ENCODE data around the gene IFI27L1. TPM values are rescaled to one million over a fixed set of nuclear protein-coding genes. Genes with fewer than 3 reads are reported as not detected.

IFI27L1 gene
- polyA plus RNA-seq, 4 donors: 29.2 to 44.5 (median 30.2) TPM

GRCh38 chr14:94052199-94052598 is 28.9 kb upstream of the IFI27L1 start:
- no peak overlapping the region for H3K27ac ChIP-seq (ENCODE audit: low read depth in 1 of 3, low read length in 2 of 3)
- WGBS, 3 donors: 85 to 96% (median 87%) methylated on average over 1 of the region's 1 CpG
- no peaks in the 10 kb centered on the region for H3K4me1 ChIP-seq (ENCODE audit: control insufficient read depth in 3 of 3, insufficient read depth in 2 of 3, low read depth in 1 of 3, low read length in 2 of 3)
- no peak overlapping the region for H3K4me3 ChIP-seq (ENCODE audit: low read depth in 1 of 3, low read length in 3 of 3)
- no peaks in the 10 kb centered on the region for H3K9me3 ChIP-seq (ENCODE audit: control insufficient read depth in 2 of 2, insufficient read depth in 1 of 2, low read depth in 1 of 2, low read length in 1 of 2)
- DNase-seq (no peak), FAIRE-seq (no peak)
- H3K27me3 ChIP-seq (ENCODE audit: control insufficient read depth in 3 of 3, insufficient read depth in 3 of 3, low read length in 3 of 3): no peaks in the 10 kb centered on the region
- H3K36me3 ChIP-seq (ENCODE audit: control insufficient read depth in 3 of 3, insufficient read depth in 2 of 3, low read depth in 1 of 3, low read length in 3 of 3): peaks cover 23 to 73% (median 25%) of the 10 kb centered on the region in 3 donors

- Histone ChIP-seq H3K27ac (ENCODE audit: low read depth in 1 of 3, low read length in 2 of 3) (no peak overlapping the region), H3K4me3 (ENCODE audit: low read depth in 1 of 3, low read length in 3 of 3) (no peak overlapping the region), H3K9me3 (ENCODE audit: control insufficient read depth in 2 of 2, insufficient read depth in 1 of 2, low read depth in 1 of 2, low read length in 1 of 2) (no peaks in the 10 kb centered on the region), H3K4me1 (ENCODE audit: control insufficient read depth in 3 of 3, insufficient read depth in 2 of 3, low read depth in 1 of 3, low read length in 2 of 3) (no peaks in the 10 kb centered on the region), H3K27me3 (ENCODE audit: control insufficient read depth in 3 of 3, insufficient read depth in 3 of 3, low read length in 3 of 3) (no peaks in the 10 kb centered on the region), H3K36me3 (ENCODE audit: control insufficient read depth in 3 of 3, insufficient read depth in 2 of 3, low read depth in 1 of 3, low read length in 3 of 3) (peaks cover 23 to 72% (median 30%) of the 10 kb centered on the region in 3 donors)
- DNase-seq: no peak
- FAIRE-seq: no peak
- WGBS, 3 donors: 90 to 95% (median 95%) methylated on average over 4 of the region's 4 CpGs
Observed at GRCh38 chr14:94052662-94053061, 28.4 kb upstream of the IFI27L1 start.

- DNase-seq: no peak
- FAIRE-seq: no peak
- Histone ChIP-seq H3K36me3 (ENCODE audit: control insufficient read depth in 3 of 3, insufficient read depth in 2 of 3, low read depth in 1 of 3, low read length in 3 of 3) (peaks cover 15 to 66% (median 38%) of the 10 kb centered on the region in 3 donors), H3K27ac (ENCODE audit: low read depth in 1 of 3, low read length in 2 of 3) (no peak overlapping the region), H3K9me3 (ENCODE audit: control insufficient read depth in 2 of 2, insufficient read depth in 1 of 2, low read depth in 1 of 2, low read length in 1 of 2) (no peaks in the 10 kb centered on the region), H3K4me3 (ENCODE audit: low read depth in 1 of 3, low read length in 3 of 3) (no peak overlapping the region), H3K27me3 (ENCODE audit: control insufficient read depth in 3 of 3, insufficient read depth in 3 of 3, low read length in 3 of 3) (no peaks in the 10 kb centered on the region), H3K4me1 (ENCODE audit: control insufficient read depth in 3 of 3, insufficient read depth in 2 of 3, low read depth in 1 of 3, low read length in 2 of 3) (peaks cover 0 to 6% (median 4%) of the 10 kb centered on the region in 3 donors)
- WGBS, 3 donors: 95 to 100% (median 96%) methylated on average over 1 of the region's 1 CpG
Observed at GRCh38 chr14:94054401-94054800, 26.7 kb upstream of the IFI27L1 start.

GRCh38 chr14:94054936-94055335 is 26.2 kb upstream of the IFI27L1 start:
- Histone ChIP-seq H3K27me3 (ENCODE audit: control insufficient read depth in 3 of 3, insufficient read depth in 3 of 3, low read length in 3 of 3) (no peaks in the 10 kb centered on the region), H3K4me3 (ENCODE audit: low read depth in 1 of 3, low read length in 3 of 3) (no peak overlapping the region), H3K9me3 (ENCODE audit: control insufficient read depth in 2 of 2, insufficient read depth in 1 of 2, low read depth in 1 of 2, low read length in 1 of 2) (no peaks in the 10 kb centered on the region), H3K36me3 (ENCODE audit: control insufficient read depth in 3 of 3, insufficient read depth in 2 of 3, low read depth in 1 of 3, low read length in 3 of 3) (peaks cover 16 to 63% (median 40%) of the 10 kb centered on the region in 3 donors), H3K4me1 (ENCODE audit: control insufficient read depth in 3 of 3, insufficient read depth in 2 of 3, low read depth in 1 of 3, low read length in 2 of 3) (peaks cover 0 to 6% (median 4%) of the 10 kb centered on the region in 3 donors), H3K27ac (ENCODE audit: low read depth in 1 of 3, low read length in 2 of 3) (no peak overlapping the region)
- no peak for FAIRE-seq
- WGBS, 3 donors: 92 to 97% (median 95%) methylated on average over 7 of the region's 7 CpGs
- no peak for DNase-seq

GRCh38 chr14:94056579-94057308 is 24.4 kb upstream of the IFI27L1 start:
- no peaks in the 10 kb centered on the region for H3K9me3 ChIP-seq (ENCODE audit: control insufficient read depth in 2 of 2, insufficient read depth in 1 of 2, low read depth in 1 of 2, low read length in 1 of 2)
- H3K27ac ChIP-seq (ENCODE audit: low read depth in 1 of 3, low read length in 2 of 3): peak overlapping the region in 1 of 3 donors; percentile 22
- peaks cover 15 to 61% (median 50%) of the 10 kb centered on the region in 3 donors for H3K36me3 ChIP-seq (ENCODE audit: control insufficient read depth in 3 of 3, insufficient read depth in 2 of 3, low read depth in 1 of 3, low read length in 3 of 3)
- DNase-seq: peak in 1 of 2 donors; percentile 15
- WGBS, 3 donors: 65 to 81% (median 68%) methylated on average over 6 of the region's 6 CpGs
- no peak overlapping the region for H3K4me3 ChIP-seq (ENCODE audit: low read depth in 1 of 3, low read length in 3 of 3)
- H3K4me1 ChIP-seq (ENCODE audit: control insufficient read depth in 3 of 3, insufficient read depth in 2 of 3, low read depth in 1 of 3, low read length in 2 of 3): peaks cover 0 to 6% (median 4%) of the 10 kb centered on the region in 3 donors
- no peaks in the 10 kb centered on the region for H3K27me3 ChIP-seq (ENCODE audit: control insufficient read depth in 3 of 3, insufficient read depth in 3 of 3, low read length in 3 of 3)
- no peak for FAIRE-seq

GRCh38 chr14:94058128-94058673 is 22.9 kb upstream of the IFI27L1 start:
- DNase-seq (no peak), FAIRE-seq (no peak)
- H3K4me3 ChIP-seq (ENCODE audit: low read depth in 1 of 3, low read length in 3 of 3): no peak overlapping the region
- H3K36me3 ChIP-seq (ENCODE audit: control insufficient read depth in 3 of 3, insufficient read depth in 2 of 3, low read depth in 1 of 3, low read length in 3 of 3): peaks cover 12 to 58% (median 45%) of the 10 kb centered on the region in 3 donors
- H3K4me1 ChIP-seq (ENCODE audit: control insufficient read depth in 3 of 3, insufficient read depth in 2 of 3, low read depth in 1 of 3, low read length in 2 of 3): peaks cover 0 to 6% (median 4%) of the 10 kb centered on the region in 3 donors
- no peaks in the 10 kb centered on the region for H3K9me3 ChIP-seq (ENCODE audit: control insufficient read depth in 2 of 2, insufficient read depth in 1 of 2, low read depth in 1 of 2, low read length in 1 of 2)
- WGBS, 3 donors: 65 to 75% (median 68%) methylated on average over 1 of the region's 1 CpG
- H3K27me3 ChIP-seq (ENCODE audit: control insufficient read depth in 3 of 3, insufficient read depth in 3 of 3, low read length in 3 of 3): no peaks in the 10 kb centered on the region
- H3K27ac ChIP-seq (ENCODE audit: low read depth in 1 of 3, low read length in 2 of 3): no peak overlapping the region

- 66 to 82% (median 80%) methylated on average over 5 of the region's 5 CpGs for WGBS, 3 donors
- no peaks in the 10 kb centered on the region for H3K27me3 ChIP-seq (ENCODE audit: control insufficient read depth in 3 of 3, insufficient read depth in 3 of 3, low read length in 3 of 3)
- H3K27ac ChIP-seq (ENCODE audit: low read depth in 1 of 3, low read length in 2 of 3): no peak overlapping the region
- H3K4me1 ChIP-seq (ENCODE audit: control insufficient read depth in 3 of 3, insufficient read depth in 2 of 3, low read depth in 1 of 3, low read length in 2 of 3): peaks cover 0 to 6% (median 4%) of the 10 kb centered on the region in 3 donors
- H3K4me3 ChIP-seq (ENCODE audit: low read depth in 1 of 3, low read length in 3 of 3): no peak overlapping the region
- H3K9me3 ChIP-seq (ENCODE audit: control insufficient read depth in 2 of 2, insufficient read depth in 1 of 2, low read depth in 1 of 2, low read length in 1 of 2): no peaks in the 10 kb centered on the region
- no peak for FAIRE-seq
- peak in 1 of 2 donors; percentile 49 for DNase-seq
- peaks cover 12 to 57% (median 45%) of the 10 kb centered on the region in 3 donors for H3K36me3 ChIP-seq (ENCODE audit: control insufficient read depth in 3 of 3, insufficient read depth in 2 of 3, low read depth in 1 of 3, low read length in 3 of 3)
Observed at GRCh38 chr14:94058674-94059138, 22.4 kb upstream of the IFI27L1 start.

GRCh38 chr14:94059998-94060397 is 21.1 kb upstream of the IFI27L1 start:
- WGBS, 3 donors: 73 to 75% (median 74%) methylated on average over 5 of the region's 5 CpGs
- no peak overlapping the region for H3K4me3 ChIP-seq (ENCODE audit: low read depth in 1 of 3, low read length in 3 of 3)
- peaks cover 0 to 6% (median 4%) of the 10 kb centered on the region in 3 donors for H3K4me1 ChIP-seq (ENCODE audit: control insufficient read depth in 3 of 3, insufficient read depth in 2 of 3, low read depth in 1 of 3, low read length in 2 of 3)
- no peaks in the 10 kb centered on the region for H3K9me3 ChIP-seq (ENCODE audit: control insufficient read depth in 2 of 2, insufficient read depth in 1 of 2, low read depth in 1 of 2, low read length in 1 of 2)
- H3K27ac ChIP-seq (ENCODE audit: low read depth in 1 of 3, low read length in 2 of 3): no peak overlapping the region
- FAIRE-seq (no peak), DNase-seq (no peak)
- peaks cover 12 to 49% (median 45%) of the 10 kb centered on the region in 3 donors for H3K36me3 ChIP-seq (ENCODE audit: control insufficient read depth in 3 of 3, insufficient read depth in 2 of 3, low read depth in 1 of 3, low read length in 3 of 3)
- H3K27me3 ChIP-seq (ENCODE audit: control insufficient read depth in 3 of 3, insufficient read depth in 3 of 3, low read length in 3 of 3): no peaks in the 10 kb centered on the region
